Gastrocnemius medialis (tissue), 4 donors: ENCODE measurements around the gene SNF8.

Experiments
- POLR2A ChIP-seq, 2 donors: fragments of 450-650 bp; IDR thresholded peaks; one replicate each; pipeline ENCODE4 v1.6.1; 2017; ENCODE audit warnings: antibody characterized with exemption in 2 of 2, mild to moderate bottlenecking in 2 of 2, moderate library complexity in 2 of 2
- TF ChIP-seq, protein P1 (sequence below), 5 experiments: fragments of 450-650 bp in 3 of 5; fragments of 200-600 bp in 2 of 5; sonication (generic) in 2 of 5; IDR thresholded peaks in 4 of 5; conservative IDR thresholded peaks in 1 of 5; 1 replicate in 4 of 5; 2 replicates in 1 of 5; pipeline ENCODE4 v1.5.1; 2016 to 2019; ENCODE audit warnings: antibody characterized with exemption in 5 of 5, mild to moderate bottlenecking in 3 of 5, moderate library complexity in 3 of 5

DNA sequence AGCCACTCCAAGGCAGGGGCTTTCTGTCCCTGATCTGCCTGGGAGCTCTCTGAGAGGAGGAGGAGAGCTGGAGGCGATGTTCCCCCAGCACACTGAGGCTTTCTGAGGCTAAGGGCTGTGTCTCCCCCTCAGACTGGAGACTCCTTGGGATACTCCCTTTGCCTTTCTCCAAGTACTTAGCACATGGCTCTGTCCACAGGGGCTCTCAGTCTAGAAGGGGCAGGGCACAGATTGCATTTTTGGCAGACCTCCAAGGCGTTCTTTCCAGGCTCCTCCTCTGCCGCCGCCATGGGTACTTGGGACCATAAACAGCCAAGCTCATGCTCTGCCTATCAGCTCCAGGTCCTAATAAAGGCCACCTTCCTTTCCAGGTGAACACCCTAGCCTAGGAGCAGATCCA is 25.6 kb upstream of the SNF8 start:
- TF ChIP-seq, protein P1, sequence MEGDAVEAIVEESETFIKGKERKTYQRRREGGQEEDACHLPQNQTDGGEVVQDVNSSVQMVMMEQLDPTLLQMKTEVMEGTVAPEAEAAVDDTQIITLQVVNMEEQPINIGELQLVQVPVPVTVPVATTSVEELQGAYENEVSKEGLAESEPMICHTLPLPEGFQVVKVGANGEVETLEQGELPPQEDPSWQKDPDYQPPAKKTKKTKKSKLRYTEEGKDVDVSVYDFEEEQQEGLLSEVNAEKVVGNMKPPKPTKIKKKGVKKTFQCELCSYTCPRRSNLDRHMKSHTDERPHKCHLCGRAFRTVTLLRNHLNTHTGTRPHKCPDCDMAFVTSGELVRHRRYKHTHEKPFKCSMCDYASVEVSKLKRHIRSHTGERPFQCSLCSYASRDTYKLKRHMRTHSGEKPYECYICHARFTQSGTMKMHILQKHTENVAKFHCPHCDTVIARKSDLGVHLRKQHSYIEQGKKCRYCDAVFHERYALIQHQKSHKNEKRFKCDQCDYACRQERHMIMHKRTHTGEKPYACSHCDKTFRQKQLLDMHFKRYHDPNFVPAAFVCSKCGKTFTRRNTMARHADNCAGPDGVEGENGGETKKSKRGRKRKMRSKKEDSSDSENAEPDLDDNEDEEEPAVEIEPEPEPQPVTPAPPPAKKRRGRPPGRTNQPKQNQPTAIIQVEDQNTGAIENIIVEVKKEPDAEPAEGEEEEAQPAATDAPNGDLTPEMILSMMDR (IDR thresholded peaks at IDR 0.05 in 4 of 5, conservative IDR thresholded peaks at IDR 0.05 in 1 of 5), result no peak
- TF ChIP-seq POLR2A (IDR thresholded peaks at IDR 0.05), result no peak
